Gastrocnemius medialis (tissue), 4 donors: ENCODE results near the gene FAM117A. TPM values are rescaled to one million over a fixed set of nuclear protein-coding genes. Genes with fewer than 3 reads are reported as not detected.
A peak's percentile ranks its signal among the peaks of the same experiment; 100 is the strongest.
"Not testable (repeated sequence)": the region's sequence is repeated elsewhere in the genome, so short reads cannot be mapped to it uniquely, and the experiment has no call there.

Experiments
- ATAC-seq, 2 donors: fragments of 150-250 bp; one replicate each; pipeline ENCODE4 v1.9.1; 2016
- DNase-seq, 2 donors: peaks; one replicate each; pipeline ENCODE4 v3.0.0-alpha.2; 2019
- H3K27ac ChIP-seq, 4 donors: fragments of 200-600 bp; sonication (generic); 1 replicate in 1 of 4; 2 replicates in 3 of 4; pipeline ENCODE4 v1.5.1; 2016 to 2018; ENCODE audit warnings: mild to moderate bottlenecking in 2 of 4, moderate library complexity in 1 of 4
- H3K27me3 ChIP-seq, 3 donors: fragments of 200-600 bp; sonication (generic) in 2 of 3; 1 replicate in 1 of 3; 2 replicates in 2 of 3; pipeline versions ENCODE4 v1.5.1 to v1.6.0; 2016 to 2019; ENCODE audit warnings: mild to moderate bottlenecking in 1 of 3, moderate library complexity in 1 of 3
- H3K36me3 ChIP-seq, 2 donors: fragments of 200-600 bp; sonication (generic) in 1 of 2; one replicate each; pipeline ENCODE4 v1.5.1; 2017 to 2018
- H3K4me1 ChIP-seq, 2 donors: fragments of 200-600 bp; sonication (generic) in 1 of 2; one replicate each; pipeline ENCODE4 v1.5.1; 2016 to 2017; ENCODE audit warnings: mild to moderate bottlenecking in 2 of 2
- H3K4me3 ChIP-seq, 4 donors: fragments of 200-600 bp; sonication (generic) in 3 of 4; 1 replicate in 1 of 4; 2 replicates in 3 of 4; pipeline ENCODE4 v1.5.1; 2016 to 2019; ENCODE audit warnings: mild to moderate bottlenecking in 2 of 4
- H3K9me3 ChIP-seq, 3 donors: fragments of 200-600 bp; sonication (generic) in 2 of 3; 1 replicate in 1 of 3; 2 replicates in 2 of 3; pipeline ENCODE4 v1.5.1; 2016 to 2019
- POLR2A ChIP-seq, 2 donors: fragments of 450-650 bp; IDR thresholded peaks; one replicate each; pipeline ENCODE4 v1.6.1; 2017; ENCODE audit warnings: antibody characterized with exemption in 2 of 2, mild to moderate bottlenecking in 2 of 2, moderate library complexity in 2 of 2
- in situ Hi-C, 4 donors: fragments of 200-750 bp; cut with MboI; loops; one replicate each; pipeline versions ENCODE4 v1.15.0 to v1.8.0; 2017; ENCODE audit warnings: low sequenced_read_pairs in 4 of 4
- intact Hi-C: fragments of 100-400 bp; cut with DNase I; formaldehyde crosslinking; loops from one replicate; pipeline ENCODE4 v1.15.1; 2023; ENCODE audit warnings: low total_unique reads
- total RNA-seq, 4 donors: library from RNA; depleted of rRNA; stranded (reverse); fragments of >200 nt; gene quantifications; one replicate each; pipeline versions ENCODE4 v1.1.0 to v1.2.3, GENCODE V29; 2016
- TF ChIP-seq, protein P1 (sequence below), 5 experiments: fragments of 450-650 bp in 3 of 5; fragments of 200-600 bp in 2 of 5; sonication (generic) in 2 of 5; IDR thresholded peaks in 4 of 5; conservative IDR thresholded peaks in 1 of 5; 1 replicate in 4 of 5; 2 replicates in 1 of 5; pipeline ENCODE4 v1.5.1; 2016 to 2019; ENCODE audit warnings: antibody characterized with exemption in 5 of 5, mild to moderate bottlenecking in 3 of 5, moderate library complexity in 3 of 5

FAM117A gene
- total RNA-seq, 4 donors from 2014 or later: 2.6 to 4.9 (median 3.3) TPM

DNA sequence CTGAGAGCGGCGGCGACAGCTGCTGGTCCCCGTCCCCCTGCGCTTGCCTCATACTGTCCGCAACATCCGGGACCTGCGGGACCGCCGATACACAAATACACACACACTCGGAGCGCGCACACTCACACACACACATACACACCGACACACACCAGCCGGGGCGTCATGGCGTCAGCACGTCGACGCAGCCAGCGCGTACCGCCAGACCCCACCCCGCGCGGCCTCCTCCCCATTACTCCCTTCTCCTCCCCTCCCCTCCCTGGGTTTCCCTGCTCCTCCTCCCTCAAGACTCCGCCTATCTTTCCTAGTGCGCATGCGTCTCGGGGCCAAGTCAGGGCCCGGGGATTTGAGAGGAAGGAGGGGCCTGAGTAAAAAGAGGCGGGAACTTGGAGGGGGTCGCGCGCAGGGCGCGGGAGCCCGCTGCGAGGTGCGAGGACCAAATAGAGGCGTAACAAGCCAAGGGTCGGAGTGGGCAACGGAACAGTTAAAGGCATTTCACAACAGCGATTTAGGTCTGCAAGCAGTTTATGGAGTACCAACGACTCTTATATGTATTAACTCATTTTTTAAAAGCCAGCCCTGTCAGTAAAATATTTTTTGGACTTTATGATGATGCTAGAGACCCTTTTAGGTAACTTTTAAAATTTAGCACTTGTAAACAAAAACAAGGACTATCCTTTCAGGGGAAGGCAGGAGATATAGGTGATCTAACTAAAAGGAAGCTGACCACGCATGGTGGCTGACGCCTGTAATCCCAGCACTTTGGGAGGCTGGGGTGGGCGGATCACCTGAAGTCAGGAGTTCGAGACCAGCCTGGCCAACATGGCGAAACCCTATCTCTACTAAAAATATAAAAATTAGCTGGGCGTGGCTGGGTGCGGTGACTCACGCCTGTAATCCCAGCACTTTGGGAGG lies 85.7 kb downstream of the FAM117A start, which contains the start of gene SPOP:
TSS of gene SPOP (minus strand) at position 165 of the 915 bp plus-strand sequence. CDS start 55,287 bp downstream, outside the sequence.
- peak within 1 kb of the TSS; percentile 97 to 100 (median 100) for H3K27ac ChIP-seq
- DNase-seq: peak; percentile 99 to 100
- peak; percentile 88 to 91 for ATAC-seq
- TF ChIP-seq, protein P1, sequence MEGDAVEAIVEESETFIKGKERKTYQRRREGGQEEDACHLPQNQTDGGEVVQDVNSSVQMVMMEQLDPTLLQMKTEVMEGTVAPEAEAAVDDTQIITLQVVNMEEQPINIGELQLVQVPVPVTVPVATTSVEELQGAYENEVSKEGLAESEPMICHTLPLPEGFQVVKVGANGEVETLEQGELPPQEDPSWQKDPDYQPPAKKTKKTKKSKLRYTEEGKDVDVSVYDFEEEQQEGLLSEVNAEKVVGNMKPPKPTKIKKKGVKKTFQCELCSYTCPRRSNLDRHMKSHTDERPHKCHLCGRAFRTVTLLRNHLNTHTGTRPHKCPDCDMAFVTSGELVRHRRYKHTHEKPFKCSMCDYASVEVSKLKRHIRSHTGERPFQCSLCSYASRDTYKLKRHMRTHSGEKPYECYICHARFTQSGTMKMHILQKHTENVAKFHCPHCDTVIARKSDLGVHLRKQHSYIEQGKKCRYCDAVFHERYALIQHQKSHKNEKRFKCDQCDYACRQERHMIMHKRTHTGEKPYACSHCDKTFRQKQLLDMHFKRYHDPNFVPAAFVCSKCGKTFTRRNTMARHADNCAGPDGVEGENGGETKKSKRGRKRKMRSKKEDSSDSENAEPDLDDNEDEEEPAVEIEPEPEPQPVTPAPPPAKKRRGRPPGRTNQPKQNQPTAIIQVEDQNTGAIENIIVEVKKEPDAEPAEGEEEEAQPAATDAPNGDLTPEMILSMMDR (IDR thresholded peaks at IDR 0.05 in 4 of 5, conservative IDR thresholded peaks at IDR 0.05 in 1 of 5): no peak
- peak in 1 of 2 donors; percentile 5 for TF ChIP-seq POLR2A (IDR thresholded peaks at IDR 0.05)
- in situ Hi-C loops: no loop called here
- no peaks in the 10 kb centered on the region for H3K36me3 ChIP-seq
- no peaks in the 10 kb centered on the region for H3K9me3 ChIP-seq
- intact Hi-C loops: loop anchor here (2.0 to 10.0 kb wide), 5 partner anchors 29 to 733 kb away; partner anchors contain the start of gene SNF8
- no peaks in the 10 kb centered on the region for H3K27me3 ChIP-seq
- peak within 1 kb of the TSS; percentile 70 to 91 (median 76) for H3K4me3 ChIP-seq
- peaks cover 33 to 40% of the 10 kb centered on the region in 2 donors for H3K4me1 ChIP-seq

DNA sequence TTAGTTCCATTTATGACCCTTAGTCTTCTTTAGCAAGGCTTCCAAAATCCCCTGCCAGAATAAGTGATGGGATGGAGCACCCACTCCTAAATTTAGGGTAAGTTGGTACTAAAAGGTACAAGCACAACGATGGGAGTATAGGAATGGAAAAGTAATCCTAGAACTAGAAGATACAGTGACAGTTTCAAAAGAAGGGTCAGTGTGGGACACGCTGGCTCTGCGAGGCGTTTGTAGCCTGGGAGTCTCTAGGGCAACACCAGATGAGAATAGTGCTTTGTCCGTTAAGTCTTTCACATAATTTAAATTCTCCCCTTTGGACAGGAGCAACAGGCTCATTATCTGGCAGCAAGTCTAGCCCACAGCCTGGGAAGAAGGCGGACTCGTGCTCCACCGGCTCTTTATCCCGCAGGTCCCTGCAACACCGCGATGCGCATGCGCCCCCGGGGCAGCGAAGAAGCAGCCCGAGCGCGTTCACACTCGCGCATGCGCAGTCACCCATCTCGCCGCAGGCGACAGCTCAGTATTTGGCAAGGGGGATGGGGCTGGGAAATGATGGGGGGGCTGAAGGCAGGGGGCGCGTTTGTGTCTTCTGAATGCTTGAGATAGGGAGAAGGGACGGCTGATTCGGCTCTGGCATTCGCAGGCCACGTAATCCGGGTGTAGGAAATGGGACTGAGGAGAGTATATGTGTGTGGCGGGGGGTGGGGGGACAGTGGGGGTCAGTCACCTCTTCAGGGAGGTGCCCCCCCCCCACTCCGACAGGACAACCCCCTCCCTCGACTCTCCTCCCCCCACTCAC lies 86.6 kb downstream of the FAM117A start:
- DNase-seq (peak; percentile 95 to 96), ATAC-seq (peak; percentile 73 to 83)
- H3K4me1 ChIP-seq: peaks cover 33 to 41% of the 10 kb centered on the region in 2 donors
- peak overlapping the region; percentile 70 to 91 (median 76) for H3K4me3 ChIP-seq
- in situ Hi-C loops: no loop called here
- peak overlapping the region; percentile 97 to 100 (median 100) for H3K27ac ChIP-seq
- intact Hi-C loops: loop anchor here (2.0 to 10.0 kb wide), 5 partner anchors 29 to 733 kb away; partner anchors contain the start of gene SNF8
- TF ChIP-seq POLR2A (IDR thresholded peaks at IDR 0.05): peak; percentile 57 to 59
- TF ChIP-seq, protein P1 (IDR thresholded peaks at IDR 0.05 in 4 of 5, conservative IDR thresholded peaks at IDR 0.05 in 1 of 5): no peak
- H3K9me3 ChIP-seq: no peaks in the 10 kb centered on the region
- no peaks in the 10 kb centered on the region for H3K27me3 ChIP-seq
- no peaks in the 10 kb centered on the region for H3K36me3 ChIP-seq

DNA sequence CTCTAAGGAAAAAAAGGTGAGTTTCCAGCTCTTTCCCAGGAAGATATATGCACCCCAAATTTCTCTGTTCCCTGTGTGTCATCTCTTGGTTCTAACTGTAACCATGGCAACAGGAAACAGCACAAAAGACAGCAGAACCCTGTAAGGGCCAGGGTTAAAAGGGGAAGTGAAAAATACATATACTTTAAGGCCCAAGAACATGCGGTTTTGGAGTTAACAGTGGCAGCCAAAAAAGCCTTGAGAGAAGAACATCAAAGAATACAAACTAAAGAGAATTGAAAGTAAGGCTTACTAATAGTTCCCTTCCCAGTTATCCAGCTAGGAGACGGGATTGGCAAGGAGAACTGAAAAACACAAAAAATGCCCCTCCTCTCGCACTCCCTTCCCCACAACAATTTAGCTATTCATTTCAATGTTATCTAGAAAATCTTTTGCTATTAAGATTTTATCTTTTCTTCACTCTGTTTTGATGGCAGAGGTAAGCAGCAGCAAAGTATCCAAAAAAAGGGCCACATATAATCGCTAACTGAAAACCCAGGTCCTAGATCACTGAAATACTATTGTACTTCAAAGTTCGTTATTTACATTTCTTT lies 87.6 kb downstream of the FAM117A start:
- no peaks in the 10 kb centered on the region for H3K9me3 ChIP-seq
- TF ChIP-seq POLR2A (IDR thresholded peaks at IDR 0.05): no peak
- TF ChIP-seq, protein P1 (IDR thresholded peaks at IDR 0.05 in 4 of 5, conservative IDR thresholded peaks at IDR 0.05 in 1 of 5): no peak
- peaks cover 33 to 49% of the 10 kb centered on the region in 2 donors for H3K4me1 ChIP-seq
- no peaks in the 10 kb centered on the region for H3K36me3 ChIP-seq
- intact Hi-C loops: loop anchor here (2.0 to 10.0 kb wide), 5 partner anchors 28 to 732 kb away; partner anchors contain the start of gene SNF8
- no peak for ATAC-seq
- H3K27ac ChIP-seq: peak overlapping the region; percentile 97 to 100 (median 100)
- in situ Hi-C loops: no loop called here
- peak overlapping the region; percentile 70 to 91 (median 76) for H3K4me3 ChIP-seq
- no peaks in the 10 kb centered on the region for H3K27me3 ChIP-seq
- DNase-seq: no peak

DNA sequence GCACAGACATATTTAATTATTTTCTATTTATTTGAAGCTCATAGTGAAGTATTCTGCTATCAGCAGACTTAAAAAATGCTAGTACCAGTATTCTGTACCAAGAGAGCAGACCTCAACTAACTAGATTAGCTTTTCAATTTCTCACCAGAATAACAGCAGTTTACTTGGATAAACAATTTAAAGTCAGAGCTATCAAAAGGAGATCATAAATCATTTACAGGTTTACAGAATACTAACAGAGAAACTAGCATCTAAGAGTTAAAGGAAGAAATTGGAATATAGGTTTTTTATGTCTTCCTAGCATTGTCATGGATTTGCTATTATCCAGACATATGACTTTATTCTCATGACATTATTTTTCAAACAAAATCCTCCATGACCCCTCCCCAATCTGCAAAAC lies 89.4 kb downstream of the FAM117A start:
- Histone ChIP-seq H3K27me3 (no peaks in the 10 kb centered on the region), H3K9me3 (no peaks in the 10 kb centered on the region), H3K36me3 (no peaks in the 10 kb centered on the region), H3K4me3 (no peak overlapping the region), H3K4me1 (peaks cover 49 to 61% of the 10 kb centered on the region in 2 donors), H3K27ac (peak overlapping the region; percentile 97 to 100 (median 100))
- TF ChIP-seq, protein P1 (IDR thresholded peaks at IDR 0.05 in 4 of 5, conservative IDR thresholded peaks at IDR 0.05 in 1 of 5): no peak
- TF ChIP-seq POLR2A (IDR thresholded peaks at IDR 0.05): no peak
- in situ Hi-C loops (no loop called here), intact Hi-C loops (loop anchor here (10.0 kb wide), 1 partner anchor 730 kb away; the partner anchor contains the start of gene SNF8)
- ATAC-seq: no peak
- no peak for DNase-seq

DNA sequence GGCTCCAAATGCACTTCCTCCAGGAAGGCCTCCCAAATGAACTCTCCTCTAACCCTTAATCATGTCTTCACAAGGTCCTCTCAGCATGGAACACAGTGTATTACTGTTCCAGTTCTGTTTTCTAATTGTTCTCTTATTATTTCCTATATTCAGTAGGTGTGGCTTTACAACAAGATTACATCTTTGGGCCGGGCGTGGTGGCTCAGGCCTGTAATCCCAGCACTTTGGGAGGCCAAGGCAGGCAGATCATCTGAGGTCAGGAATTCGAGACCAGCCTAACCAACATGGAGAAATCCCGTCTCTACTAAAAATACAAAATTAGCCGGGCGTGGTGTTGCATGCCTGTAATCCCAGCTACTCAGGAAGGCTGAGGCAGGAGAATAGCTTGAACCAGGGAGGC lies 90.3 kb downstream of the FAM117A start:
- DNase-seq: peak in 1 of 2 donors; percentile 40
- peaks cover 55 to 63% of the 10 kb centered on the region in 2 donors for H3K4me1 ChIP-seq
- intact Hi-C loops: loop anchor here (10.0 kb wide), 1 partner anchor 729 kb away; the partner anchor contains the start of gene SNF8

More for the DNA sequence above, 90.3 kb downstream of the FAM117A start:
- H3K4me3 ChIP-seq, ATAC-seq, H3K9me3 ChIP-seq, in situ Hi-C loops, H3K27me3 ChIP-seq, H3K36me3 ChIP-seq: not testable (repeated sequence)
- peak overlapping the region; percentile 97 to 100 (median 100) for H3K27ac ChIP-seq
